ELR (cell line): ENCODE results near the gene CACNA1E.

Source experiments
- DNase-seq: peaks from one replicate; pipeline ENCODE4 v3.0.0-alpha.2; 2015; ENCODE audit warnings: low read depth

Gene CACNA1E

GRCh38 chr1:181484821-181485220 is 1.5 kb downstream of the CACNA1E start:
- DNase-seq: no peak

GRCh38 chr1:181485287-181486097 is 2.2 kb downstream of the CACNA1E start:
- DNase-seq: no peak

- DNase-seq: no peak
These were observed 2.7 kb downstream of the CACNA1E start for GRCh38 chr1:181486098-181486420.

GRCh38 chr1:181488866-181489265 is 5.5 kb downstream of the CACNA1E start:
- no peak for DNase-seq

GRCh38 chr1:181490276-181490675 is 7.0 kb downstream of the CACNA1E start:
- DNase-seq: no peak

GRCh38 chr1:181490740-181491712 is 7.7 kb downstream of the CACNA1E start:
- no peak for DNase-seq

GRCh38 chr1:181493166-181493565 is 9.8 kb downstream of the CACNA1E start:
- DNase-seq: no peak

GRCh38 chr1:181493885-181494284 is 10.6 kb downstream of the CACNA1E start:
- no peak for DNase-seq

GRCh38 chr1:181496759-181497158 is 13.4 kb downstream of the CACNA1E start:
- DNase-seq: no peak

GRCh38 chr1:181497870-181498269 is 14.6 kb downstream of the CACNA1E start:
- no peak for DNase-seq

- no peak for DNase-seq
These were observed 16.5 kb downstream of the CACNA1E start for GRCh38 chr1:181499825-181500224.

GRCh38 chr1:181500636-181501035 is 17.3 kb downstream of the CACNA1E start:
- no peak for DNase-seq

GRCh38 chr1:181501612-181502011 is 18.3 kb downstream of the CACNA1E start:
- no peak for DNase-seq

- peak; percentile 1 for DNase-seq
These were observed 20.0 kb downstream of the CACNA1E start for GRCh38 chr1:181503171-181503810.

- peak; percentile 55 for DNase-seq
These were observed 21.1 kb downstream of the CACNA1E start for GRCh38 chr1:181504399-181504842.

GRCh38 chr1:181506563-181507353 is 23.4 kb downstream of the CACNA1E start:
- no peak for DNase-seq

GRCh38 chr1:181508486-181509165 is 25.3 kb downstream of the CACNA1E start:
- DNase-seq: peak; percentile 4

- DNase-seq: no peak
These were observed 30.5 kb downstream of the CACNA1E start for GRCh38 chr1:181513786-181514297.

GRCh38 chr1:181514298-181515290 is 31.3 kb downstream of the CACNA1E start:
- DNase-seq: no peak

GRCh38 chr1:181516706-181517105 is 33.4 kb downstream of the CACNA1E start:
- DNase-seq: no peak
